Measurements from ENCODE around the gene CFAP157.

DNA sequence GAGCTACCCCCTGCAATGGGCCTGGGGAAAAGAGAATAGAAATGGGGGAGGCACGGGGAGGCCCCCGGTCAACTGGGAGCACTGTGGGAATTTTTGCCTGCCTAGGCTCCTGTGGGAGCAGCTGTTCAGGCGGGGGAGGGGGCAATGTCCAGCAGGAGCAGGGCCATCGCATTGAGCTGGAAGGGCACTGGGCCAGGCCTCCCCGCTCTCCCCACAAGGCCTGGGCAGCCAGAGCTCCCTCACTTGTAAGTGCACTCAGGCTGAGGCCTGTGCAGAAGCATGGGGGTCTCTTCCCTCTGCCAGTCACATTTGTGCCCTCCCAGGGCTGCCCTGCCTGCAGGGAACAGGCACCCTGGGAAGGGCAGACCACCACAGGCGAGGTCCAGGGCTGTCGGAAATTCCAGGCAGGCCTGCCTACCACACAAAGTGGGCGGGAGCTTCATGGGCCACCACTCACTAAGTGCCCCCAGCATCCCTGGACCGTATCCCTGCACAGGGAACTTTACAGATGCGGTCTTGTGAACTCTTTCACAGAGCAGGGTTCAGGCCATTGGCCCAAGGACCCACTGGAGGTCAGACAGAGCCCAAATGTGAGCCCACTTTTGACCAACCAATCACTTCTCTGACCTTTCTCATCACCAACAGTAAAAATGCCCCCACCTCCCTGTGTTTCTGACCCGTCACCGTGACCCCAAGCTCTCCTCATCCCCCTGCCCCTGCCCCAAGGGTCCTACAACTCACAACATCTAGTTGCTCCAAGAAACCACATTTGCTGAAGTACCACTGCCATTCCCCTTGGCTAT, 1.0 kb upstream of the CFAP157 start:
- no peak for TF ChIP-seq RAD21 (IDR thresholded peaks at IDR 0.05; ENCODE audit: low read depth)
- TF ChIP-seq ZFX (IDR thresholded peaks at IDR 0.05): no peak
- TF ChIP-seq EZH2 (IDR thresholded peaks at IDR 0.05): no peak
- TF ChIP-seq YY1 (IDR thresholded peaks at IDR 0.05; ENCODE audit: extremely low read depth, insufficient replicate concordance, low read depth, low read length): no peak
